Dendritic cell treated with granulocyte-macrophage colony-stimulating factor and Interleukin-4, amounts not matched to agents 40 ng/mL and 50 ng/mL, for 4 days (primary cell): ENCODE results near the gene GTPBP4.
"Not testable (repeated sequence)": the region's sequence is repeated elsewhere in the genome, so short reads cannot be mapped to it uniquely, and the experiment has no call there.

Experiments
- H3K27ac Mint-ChIP-seq: one replicate; pipeline ENCODE4 v1.8.0; 2022; ENCODE audit warnings: mild to moderate bottlenecking, mixed read lengths
- H3K27me3 Mint-ChIP-seq: one replicate; pipeline ENCODE4 v1.8.0; 2022; ENCODE audit warnings: mild to moderate bottlenecking, mixed read lengths
- H3K36me3 Mint-ChIP-seq: one replicate; pipeline ENCODE4 v1.8.0; 2022; ENCODE audit warnings: low read depth, mixed read lengths
- H3K4me1 Mint-ChIP-seq: one replicate; pipeline ENCODE4 v1.8.0; 2022; ENCODE audit warnings: low read depth, mixed read lengths
- H3K4me3 Mint-ChIP-seq: one replicate; pipeline ENCODE4 v1.8.0; 2022; ENCODE audit warnings: mild to moderate bottlenecking, moderate library complexity, mixed read lengths
- H3K9me3 Mint-ChIP-seq: one replicate; pipeline ENCODE4 v1.8.0; 2022; ENCODE audit warnings: mixed read lengths
- intact Hi-C: fragments of 100-400 bp; cut with micrococcal nuclease; formaldehyde crosslinking; loops from one replicate; pipeline ENCODE4 v1.15.0; 2022

GTPBP4 gene

DNA sequence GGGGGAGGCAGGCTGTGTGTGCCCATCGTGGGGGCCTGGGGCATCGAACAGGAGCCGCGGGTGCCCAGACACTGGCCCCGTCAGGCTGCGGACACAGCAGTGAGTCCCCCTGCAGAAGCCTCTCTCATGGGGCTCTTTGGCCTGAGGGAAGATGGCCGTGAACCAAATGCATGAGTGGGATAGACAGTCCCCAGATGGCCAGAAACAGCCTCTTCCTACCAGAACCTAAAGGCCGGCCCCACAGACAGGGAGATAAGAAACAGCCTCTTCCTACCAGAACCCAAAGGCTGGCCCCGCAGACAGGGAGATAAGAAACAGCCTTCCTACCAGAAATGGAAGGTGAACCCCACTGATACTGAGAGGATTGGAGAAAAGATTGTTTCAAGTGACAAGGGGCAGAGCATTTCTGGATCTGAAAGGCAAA is 20.8 kb downstream of the GTPBP4 start:
- Mint-ChIP-seq H3K27me3 (no peaks in the 10 kb centered on the region), H3K4me1 (no peaks in the 10 kb centered on the region), H3K27ac (no peak overlapping the region), H3K9me3 (no peaks in the 10 kb centered on the region), H3K36me3 (peaks cover 99% of the 10 kb centered on the region), H3K4me3 (no peak overlapping the region)
- intact Hi-C loops: no loop called here

DNA sequence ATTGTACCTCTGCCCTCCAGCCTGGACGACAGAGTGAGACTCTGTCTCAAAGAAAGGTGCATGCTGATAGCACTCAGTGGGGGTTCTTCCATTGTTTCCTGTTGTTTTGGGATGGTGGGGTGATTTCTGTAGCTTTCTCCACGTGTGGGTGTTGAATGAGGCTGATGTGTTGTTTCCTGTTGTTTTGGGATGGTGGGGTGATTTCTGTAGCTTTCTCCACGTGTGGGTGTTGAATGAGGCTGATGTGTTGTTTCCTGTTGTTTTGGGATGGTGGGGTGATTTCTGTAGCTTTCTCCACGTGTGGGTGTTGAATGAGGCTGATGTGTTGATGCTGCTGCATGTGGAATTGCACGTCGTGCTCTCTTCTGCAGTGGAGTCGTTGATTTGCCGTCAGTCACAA is 21.7 kb downstream of the GTPBP4 start:
- H3K27me3 Mint-ChIP-seq, H3K4me1 Mint-ChIP-seq, H3K27ac Mint-ChIP-seq, intact Hi-C loops, H3K4me3 Mint-ChIP-seq, H3K9me3 Mint-ChIP-seq: not testable (repeated sequence)
- H3K36me3 Mint-ChIP-seq: peaks cover 99% of the 10 kb centered on the region

DNA sequence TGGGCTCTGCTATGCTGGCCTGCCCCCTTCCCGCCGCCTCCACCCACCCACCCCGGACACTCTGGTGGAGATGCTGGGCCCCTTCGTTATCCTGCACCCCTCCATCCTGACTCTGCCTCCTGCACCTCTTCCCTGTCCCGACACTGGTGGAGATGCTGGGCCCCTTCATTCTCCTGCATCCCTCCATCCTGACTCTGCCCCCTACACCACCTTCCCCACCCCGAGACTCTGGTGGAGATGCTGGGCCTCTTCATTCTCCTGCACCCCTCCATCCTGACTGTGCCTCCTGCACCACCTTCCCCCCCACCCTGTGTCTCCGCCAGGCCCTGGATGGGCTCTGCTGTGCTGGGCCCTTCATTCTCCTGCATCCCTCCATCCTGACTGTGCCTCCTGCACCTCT is 22.5 kb downstream of the GTPBP4 start:
- Mint-ChIP-seq H3K9me3 (no peaks in the 10 kb centered on the region), H3K4me3 (no peak overlapping the region), H3K27ac (no peak overlapping the region), H3K4me1 (no peaks in the 10 kb centered on the region), H3K36me3 (peaks cover 97% of the 10 kb centered on the region), H3K27me3 (no peaks in the 10 kb centered on the region)
- intact Hi-C loops: no loop called here

DNA sequence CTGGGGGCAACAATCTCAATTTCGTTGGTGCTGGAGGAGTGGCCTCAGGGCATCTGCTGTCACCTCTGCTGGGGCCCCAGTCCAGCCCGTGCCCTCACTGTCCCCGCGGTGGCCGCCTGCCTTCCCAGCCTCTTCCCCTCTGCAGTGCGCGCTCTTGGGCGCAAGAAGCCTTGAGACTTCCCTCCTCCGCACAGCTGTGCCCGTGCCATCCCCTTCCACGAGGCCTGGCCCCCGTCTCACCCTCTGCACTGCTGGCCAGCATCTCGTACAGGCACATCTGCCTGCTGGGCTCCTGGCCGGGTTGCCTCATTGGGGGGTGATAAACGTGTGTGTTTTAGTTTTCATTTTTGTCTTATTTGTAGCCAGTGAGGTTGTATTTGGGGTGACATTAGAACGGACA is 23.5 kb downstream of the GTPBP4 start:
- Mint-ChIP-seq H3K27ac (no peak overlapping the region), H3K4me3 (no peak overlapping the region)
- intact Hi-C loops: no loop called here

DNA sequence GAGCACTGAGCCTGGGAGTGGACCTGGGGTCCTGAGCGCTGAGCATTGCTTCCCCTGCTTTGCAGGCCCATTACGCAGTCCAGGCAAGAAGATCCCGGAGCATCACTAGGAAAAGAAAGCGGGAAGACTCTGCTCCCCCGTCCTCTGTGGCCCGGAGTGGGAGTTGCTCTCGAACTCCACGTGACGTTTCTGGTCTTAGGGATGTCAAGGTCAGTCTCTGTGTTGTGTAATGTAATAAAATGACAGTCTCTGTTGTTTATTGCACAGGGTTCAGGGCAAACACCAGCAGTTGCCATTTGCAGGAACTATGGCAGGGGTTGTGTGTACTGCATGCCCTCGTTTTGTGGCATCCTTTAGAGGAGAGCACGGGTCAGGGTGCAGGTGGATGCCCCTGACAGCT is 27.5 kb downstream of the GTPBP4 start:
- Mint-ChIP-seq H3K4me3 (no peak overlapping the region), H3K36me3 (peaks cover 98% of the 10 kb centered on the region)
- intact Hi-C loops: no loop called here

More for the DNA sequence above, 23.5 kb downstream of the GTPBP4 start:
- Mint-ChIP-seq H3K4me1 (no peaks in the 10 kb centered on the region), H3K36me3 (peaks cover 97% of the 10 kb centered on the region), H3K9me3 (no peaks in the 10 kb centered on the region), H3K27me3 (no peaks in the 10 kb centered on the region)

DNA sequence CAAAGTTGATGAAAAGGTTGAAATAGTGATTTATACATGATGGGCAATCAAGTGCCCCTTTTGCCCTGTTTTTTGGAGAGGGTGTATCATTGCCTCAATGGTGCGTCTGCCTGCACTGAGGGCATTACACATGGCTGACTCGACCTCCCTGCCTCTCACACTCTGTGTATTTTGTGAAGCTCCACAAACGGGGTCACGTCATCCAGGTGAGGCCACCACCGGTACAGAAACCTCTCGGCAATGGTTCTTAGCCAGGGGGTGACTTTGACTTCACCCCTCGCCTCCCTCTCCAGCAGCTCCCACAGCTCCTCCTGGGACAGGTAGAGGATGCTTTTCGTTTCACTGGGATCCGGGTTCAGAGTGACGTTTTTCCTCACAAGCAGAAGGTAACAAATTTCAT is 31.1 kb downstream of the GTPBP4 start:
- H3K4me1 Mint-ChIP-seq: no peaks in the 10 kb centered on the region
- peaks cover 62% of the 10 kb centered on the region for H3K36me3 Mint-ChIP-seq
- intact Hi-C loops: no loop called here
- H3K27me3 Mint-ChIP-seq: no peaks in the 10 kb centered on the region
- no peak overlapping the region for H3K4me3 Mint-ChIP-seq
- H3K27ac Mint-ChIP-seq: no peak overlapping the region
- no peaks in the 10 kb centered on the region for H3K9me3 Mint-ChIP-seq

More for the DNA sequence above, 27.5 kb downstream of the GTPBP4 start:
- Mint-ChIP-seq H3K4me1 (no peaks in the 10 kb centered on the region), H3K9me3 (no peaks in the 10 kb centered on the region), H3K27me3 (no peaks in the 10 kb centered on the region), H3K27ac (no peak overlapping the region)

DNA sequence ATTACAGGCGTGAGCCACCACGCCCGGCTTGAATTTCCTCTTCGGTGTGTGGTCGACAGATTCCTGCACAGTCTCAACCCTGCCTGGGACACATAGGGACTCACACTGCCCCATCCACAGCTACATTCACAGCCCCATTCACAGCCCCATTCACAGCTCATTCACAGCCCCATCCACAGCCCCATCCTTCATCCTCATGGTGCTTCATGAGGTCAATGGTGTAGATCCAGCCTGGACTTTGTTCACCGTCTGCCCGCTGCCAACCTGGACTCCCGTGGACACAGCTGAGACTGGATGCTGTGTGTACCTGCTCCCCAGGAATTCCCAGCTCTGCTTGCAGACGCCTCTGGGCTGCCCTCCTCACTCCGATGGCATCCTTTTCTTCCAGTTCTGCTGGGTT is 32.2 kb downstream of the GTPBP4 start:
- Mint-ChIP-seq H3K9me3 (no peaks in the 10 kb centered on the region), H3K36me3 (peaks cover 53% of the 10 kb centered on the region), H3K4me3 (no peak overlapping the region), H3K4me1 (no peaks in the 10 kb centered on the region), H3K27ac (no peak overlapping the region), H3K27me3 (no peaks in the 10 kb centered on the region)
- intact Hi-C loops: no loop called here

DNA sequence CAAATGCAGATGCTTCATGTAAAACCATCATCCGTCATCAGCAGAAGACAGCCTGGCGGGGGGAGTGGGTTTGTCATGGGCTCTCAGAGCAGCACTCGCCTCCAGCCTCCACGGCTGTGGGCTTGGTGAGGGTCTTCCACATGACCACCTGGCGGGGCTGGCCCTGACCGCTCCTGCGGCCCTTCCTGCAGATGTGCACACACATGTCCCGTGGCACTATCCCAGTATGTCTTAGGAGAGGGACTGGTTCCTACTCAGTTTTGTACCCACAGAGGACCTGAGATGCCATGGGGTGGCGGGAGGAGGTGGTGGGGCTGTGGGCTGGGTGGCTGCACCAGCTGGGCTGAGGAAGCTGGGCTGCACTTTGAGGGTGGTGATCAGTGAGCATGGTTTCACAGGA is 32.7 kb downstream of the GTPBP4 start:
- Mint-ChIP-seq H3K27ac (no peak overlapping the region), H3K36me3 (peaks cover 48% of the 10 kb centered on the region), H3K9me3 (no peaks in the 10 kb centered on the region), H3K27me3 (no peaks in the 10 kb centered on the region), H3K4me1 (no peaks in the 10 kb centered on the region), H3K4me3 (no peak overlapping the region)
- intact Hi-C loops: no loop called here

DNA sequence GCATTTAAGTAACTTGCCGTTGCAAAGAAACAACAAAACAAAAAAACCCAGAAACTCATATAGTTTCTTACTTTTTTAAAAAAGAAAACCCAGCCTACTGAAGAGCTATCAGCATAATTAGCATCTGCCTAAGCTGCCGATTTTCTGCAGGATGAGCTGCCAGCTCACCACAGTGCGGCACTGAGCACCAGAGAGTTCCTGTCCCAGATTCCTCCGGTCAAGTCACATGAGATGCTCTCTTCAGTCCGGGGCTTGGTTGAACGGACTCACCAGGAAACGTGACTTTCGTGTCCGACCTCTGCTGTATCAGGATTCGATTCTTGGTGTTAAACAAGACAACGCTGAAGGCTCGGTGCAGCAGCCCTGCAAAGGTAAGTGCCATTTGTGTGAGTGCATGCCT is 34.2 kb downstream of the GTPBP4 start:
- H3K4me1 Mint-ChIP-seq: no peaks in the 10 kb centered on the region
- H3K27ac Mint-ChIP-seq: no peak overlapping the region
- peaks cover 34% of the 10 kb centered on the region for H3K36me3 Mint-ChIP-seq
- intact Hi-C loops: no loop called here
- H3K27me3 Mint-ChIP-seq: no peaks in the 10 kb centered on the region
- H3K4me3 Mint-ChIP-seq: no peak overlapping the region
- H3K9me3 Mint-ChIP-seq: no peaks in the 10 kb centered on the region

DNA sequence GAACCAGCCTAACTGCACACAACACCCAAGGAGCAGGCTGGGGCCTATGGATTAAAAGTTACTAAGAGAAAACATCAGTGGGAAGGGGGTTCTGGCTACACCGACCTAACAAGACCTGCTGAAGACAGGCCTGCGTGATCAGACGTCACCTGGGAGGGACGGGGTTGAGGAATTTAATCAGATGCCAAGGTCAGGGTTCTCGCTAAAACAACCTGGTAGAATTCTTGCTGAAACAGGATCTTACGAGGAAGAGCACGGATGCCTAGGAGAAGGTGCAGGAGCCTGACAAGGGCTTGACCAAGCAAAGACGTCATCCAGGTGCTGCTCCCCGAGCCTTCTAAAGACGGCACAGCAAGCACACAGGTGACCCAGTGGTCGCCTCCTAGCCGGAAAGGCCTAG is 35.9 kb downstream of the GTPBP4 start:
- peaks cover 17% of the 10 kb centered on the region for H3K36me3 Mint-ChIP-seq
- no peaks in the 10 kb centered on the region for H3K27me3 Mint-ChIP-seq
- intact Hi-C loops: no loop called here
- no peak overlapping the region for H3K27ac Mint-ChIP-seq
- H3K4me3 Mint-ChIP-seq: no peak overlapping the region
- no peaks in the 10 kb centered on the region for H3K9me3 Mint-ChIP-seq
- H3K4me1 Mint-ChIP-seq: no peaks in the 10 kb centered on the region

DNA sequence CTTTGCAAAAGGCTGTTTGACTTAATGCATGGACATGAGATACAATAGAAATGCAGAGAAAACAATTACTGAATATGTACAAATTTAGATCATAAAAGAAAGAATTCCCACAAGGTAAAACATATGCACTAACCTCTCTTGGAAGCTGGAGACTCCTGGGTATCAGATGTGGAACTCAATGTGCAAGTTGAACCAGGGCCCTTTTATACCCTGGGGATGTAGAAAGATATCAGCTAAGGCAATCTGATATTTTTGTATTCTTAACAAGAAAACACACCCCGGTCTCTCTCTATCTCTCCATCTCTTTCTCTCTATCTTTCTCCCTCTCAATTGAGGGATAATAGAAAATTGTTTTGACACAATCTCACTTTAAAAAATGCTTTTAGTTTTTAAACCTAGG is 37.4 kb downstream of the GTPBP4 start, which contains the start of gene IDI2:
IDI2 (minus strand) TSS at position 177 of the 400 bp plus-strand sequence. CDS start 1,136 bp downstream, outside the sequence.
- Mint-ChIP-seq H3K27me3 (no peaks in the 10 kb centered on the region), H3K36me3 (peaks cover under 1% of the 10 kb centered on the region), H3K4me1 (no peaks in the 10 kb centered on the region), H3K4me3 (no peak within 1 kb of the TSS), H3K9me3 (no peaks in the 10 kb centered on the region), H3K27ac (no peak within 1 kb of the TSS)
- intact Hi-C loops: no loop called here

DNA sequence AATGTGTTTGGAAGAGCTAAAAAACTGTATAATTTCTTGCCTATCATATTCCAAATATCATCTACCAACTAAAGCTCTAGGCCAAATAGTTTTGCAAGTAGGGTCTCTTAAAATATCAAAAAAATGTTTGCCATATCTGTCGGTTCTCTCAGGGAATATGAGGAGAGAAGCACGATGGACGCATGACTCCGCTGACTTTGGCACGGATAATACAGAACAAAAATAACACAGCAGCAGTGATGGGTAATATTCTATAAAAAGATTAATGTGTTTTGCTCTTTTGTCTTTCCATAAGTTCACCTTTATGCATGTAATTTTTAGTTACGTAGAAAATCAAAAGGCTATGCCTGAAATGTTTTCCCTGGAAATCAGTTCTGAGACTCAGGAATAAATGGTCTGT is 38.3 kb downstream of the GTPBP4 start:
- H3K4me1 Mint-ChIP-seq: no peaks in the 10 kb centered on the region
- no peak overlapping the region for H3K4me3 Mint-ChIP-seq
- no peak overlapping the region for H3K27ac Mint-ChIP-seq
- no peaks in the 10 kb centered on the region for H3K9me3 Mint-ChIP-seq
- H3K27me3 Mint-ChIP-seq: no peaks in the 10 kb centered on the region
- intact Hi-C loops: no loop called here
- no peaks in the 10 kb centered on the region for H3K36me3 Mint-ChIP-seq

DNA sequence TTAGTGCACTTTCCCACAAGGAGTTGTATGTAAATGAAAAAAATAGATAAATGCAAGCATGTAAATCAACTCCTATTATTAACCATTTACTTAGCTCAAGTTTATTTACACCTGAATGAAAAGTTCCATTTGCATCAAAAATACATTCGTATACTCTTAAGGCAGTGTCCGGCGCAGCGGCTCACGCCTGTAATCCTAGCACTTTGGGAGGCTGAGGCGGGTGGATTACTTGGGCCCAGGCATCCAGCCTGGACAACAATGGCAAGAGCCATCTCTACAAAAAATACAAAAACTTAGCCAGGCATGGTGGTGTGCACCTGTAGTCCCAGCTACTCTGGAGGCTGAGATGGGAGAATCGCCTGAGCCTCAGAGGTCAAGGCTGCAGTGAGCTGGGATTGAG is 41.6 kb downstream of the GTPBP4 start:
- Mint-ChIP-seq H3K4me1 (no peaks in the 10 kb centered on the region), H3K4me3 (no peak overlapping the region), H3K27ac (no peak overlapping the region), H3K27me3 (no peaks in the 10 kb centered on the region), H3K36me3 (no peaks in the 10 kb centered on the region), H3K9me3 (no peaks in the 10 kb centered on the region)
- intact Hi-C loops: no loop called here

DNA sequence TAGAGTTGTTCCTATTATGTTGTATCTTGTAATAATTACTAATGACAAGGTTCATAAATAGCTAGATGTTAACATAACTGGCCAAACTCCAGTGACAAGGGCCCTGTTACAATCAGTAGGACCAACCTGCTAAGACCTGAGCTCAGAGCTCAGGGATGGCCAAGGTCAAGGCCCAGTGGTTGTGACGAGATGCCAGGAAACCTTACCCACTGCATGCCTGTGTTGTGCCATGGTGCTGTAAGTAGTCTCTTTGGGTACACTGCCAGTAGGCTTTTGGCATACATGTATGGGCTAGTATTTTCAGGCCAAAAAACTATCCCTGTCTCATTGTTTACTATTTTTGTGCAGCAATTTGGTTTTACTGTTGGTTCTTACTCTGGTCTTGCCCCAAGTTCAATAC is 45.4 kb downstream of the GTPBP4 start:
- H3K27ac Mint-ChIP-seq: no peak overlapping the region
- H3K9me3 Mint-ChIP-seq: no peaks in the 10 kb centered on the region
- no peak overlapping the region for H3K4me3 Mint-ChIP-seq
- H3K36me3 Mint-ChIP-seq: peaks cover 24% of the 10 kb centered on the region
- intact Hi-C loops: no loop called here
- no peaks in the 10 kb centered on the region for H3K27me3 Mint-ChIP-seq
- no peaks in the 10 kb centered on the region for H3K4me1 Mint-ChIP-seq

DNA sequence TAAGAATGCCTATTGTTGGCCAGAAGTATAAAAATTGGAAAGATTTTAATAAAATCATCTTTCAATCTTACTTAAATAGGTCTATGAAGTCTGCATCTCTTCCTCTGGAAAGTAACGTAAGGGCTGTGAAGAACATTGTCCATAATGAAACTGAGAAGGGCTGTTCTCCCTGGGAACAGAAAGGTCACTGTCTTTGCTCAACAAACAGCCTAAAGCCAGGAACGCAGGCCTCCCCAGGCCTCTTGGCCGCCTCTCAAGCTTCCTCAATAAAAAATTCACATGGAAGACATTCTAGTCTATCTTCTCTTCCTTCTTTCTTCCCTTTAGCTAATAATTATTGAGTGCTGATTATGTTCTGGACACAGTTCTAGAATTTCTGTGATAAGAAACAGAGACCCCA is 46.5 kb downstream of the GTPBP4 start:
- no peaks in the 10 kb centered on the region for H3K9me3 Mint-ChIP-seq
- no peaks in the 10 kb centered on the region for H3K4me1 Mint-ChIP-seq
- H3K27ac Mint-ChIP-seq: no peak overlapping the region
- H3K4me3 Mint-ChIP-seq: no peak overlapping the region
- H3K27me3 Mint-ChIP-seq: no peaks in the 10 kb centered on the region
- intact Hi-C loops: no loop called here
- H3K36me3 Mint-ChIP-seq: peaks cover 25% of the 10 kb centered on the region
